ENCODE results near the gene RALGPS1. TPM values are rescaled to one million over a fixed set of nuclear protein-coding genes. Genes with fewer than 3 reads are reported as not detected.

RALGPS1 gene
- polyA plus RNA-seq, 1 donor from 2014 or later, result 8.0 TPM

DNA sequence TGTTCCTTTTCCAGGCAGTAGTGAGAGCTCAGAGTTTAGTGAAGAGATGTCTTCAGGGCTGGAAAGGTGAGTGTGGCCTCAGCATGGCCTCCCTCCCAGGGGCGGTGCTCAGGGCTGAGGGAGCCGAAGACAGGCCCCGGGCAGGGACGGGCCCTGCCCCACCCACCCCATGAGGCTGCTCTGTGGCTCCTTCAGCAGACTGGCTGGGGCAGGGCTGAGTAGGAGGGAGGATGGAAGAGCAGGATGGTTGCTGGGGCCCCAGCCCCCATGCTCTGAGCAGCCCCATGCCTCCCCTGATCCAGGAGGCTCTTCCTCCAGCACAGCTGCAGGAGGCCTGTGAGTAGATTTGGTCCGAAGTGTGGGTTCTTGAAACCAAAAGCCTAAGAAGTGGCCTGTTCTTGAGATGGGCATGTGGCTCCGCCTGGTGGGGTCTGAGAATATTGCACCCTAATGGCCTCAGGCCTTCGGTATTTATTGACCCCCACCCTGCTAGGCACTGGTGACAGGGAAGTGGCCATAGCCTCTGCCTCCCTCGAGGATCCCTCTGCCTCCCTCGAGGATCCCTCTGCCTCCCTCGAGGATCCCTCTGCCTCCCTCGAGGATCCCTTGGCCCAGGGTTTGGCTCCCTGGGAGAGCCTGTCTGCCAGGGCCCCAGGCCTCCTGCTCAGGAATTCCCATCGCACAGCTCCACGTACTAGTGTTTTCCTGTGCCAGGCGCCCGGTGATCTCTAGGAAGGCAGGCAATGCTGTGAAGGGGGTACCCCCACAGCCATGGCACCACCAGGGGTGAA lies 284.6 kb downstream of the RALGPS1 start:
- Mint-ChIP-seq H3K4me3 (no peak overlapping the region), H3K27me3 (no peaks in the 10 kb centered on the region), H3K4me1 (peaks cover 0 to 2% (median 2%) of the 10 kb centered on the region in 3 donors), H3K36me3 (peaks cover 8% of the 10 kb centered on the region), H3K27ac (no peak overlapping the region), H3K9me3 (no peaks in the 10 kb centered on the region)

DNA sequence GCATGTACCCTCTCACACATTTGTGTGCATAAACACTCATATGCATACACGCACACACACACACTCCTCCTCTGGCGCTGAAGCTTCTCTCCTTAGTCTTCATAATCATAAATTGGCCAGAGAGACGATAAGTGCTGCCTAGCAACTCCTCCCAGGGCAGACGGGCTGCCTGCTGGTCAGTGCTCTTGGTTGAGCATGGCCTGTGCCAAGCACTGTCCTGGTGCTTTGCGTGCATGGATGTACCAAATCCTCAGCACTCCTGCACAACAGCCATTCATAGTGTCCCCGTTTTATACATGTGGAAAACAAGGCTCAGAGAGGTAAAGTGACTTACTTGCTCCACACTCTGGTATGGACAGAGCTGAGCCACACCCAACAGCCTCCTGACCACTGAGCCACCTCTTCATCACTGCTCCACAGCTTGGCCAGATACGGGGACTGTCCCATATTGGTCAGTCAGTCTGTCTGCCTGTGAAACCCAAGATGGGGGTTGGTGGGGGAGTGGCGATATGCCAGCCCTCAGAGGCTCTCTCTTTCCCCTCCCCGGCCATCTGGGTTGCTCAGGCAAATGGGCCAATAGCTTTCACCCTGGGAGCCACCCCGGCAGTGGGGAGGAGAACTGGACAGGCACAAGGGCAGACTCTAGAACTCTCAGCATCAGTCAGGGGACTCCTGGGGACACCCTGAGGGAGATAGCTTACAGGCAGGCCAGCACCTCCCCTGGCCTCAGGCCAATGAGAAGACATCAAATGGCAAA lies 285.7 kb downstream of the RALGPS1 start:
- Mint-ChIP-seq H3K27me3 (no peaks in the 10 kb centered on the region), H3K36me3 (peaks cover 5% of the 10 kb centered on the region), H3K27ac (no peak overlapping the region), H3K9me3 (no peaks in the 10 kb centered on the region), H3K4me3 (no peak overlapping the region), H3K4me1 (peaks cover 0 to 2% (median 2%) of the 10 kb centered on the region in 3 donors)

DNA sequence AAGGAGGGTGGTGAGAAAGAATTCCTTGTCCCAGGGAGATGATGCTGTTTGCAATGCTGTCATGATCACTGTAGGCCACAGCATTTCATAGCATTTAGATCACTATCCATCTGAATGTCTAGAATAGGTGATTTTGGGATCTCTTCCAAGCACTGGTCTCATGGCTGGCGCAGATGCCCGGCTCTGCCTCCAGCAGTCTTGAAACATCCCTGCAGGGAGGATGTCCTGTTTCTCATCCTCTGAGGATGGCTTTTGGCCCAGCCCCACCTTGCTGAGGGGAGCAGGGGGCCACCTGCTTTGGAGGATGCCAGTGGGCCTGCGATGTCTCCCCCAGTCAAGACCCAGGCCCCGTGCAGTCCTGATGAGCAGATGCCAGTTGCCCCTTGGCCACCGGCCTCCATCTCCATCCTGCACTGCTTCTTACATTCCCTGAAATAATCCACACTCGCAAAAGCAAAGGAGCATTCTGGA lies 286.5 kb downstream of the RALGPS1 start:
- Mint-ChIP-seq H3K27ac (peak overlapping the region in 1 of 3 donors; percentile 89), H3K36me3 (peaks cover 5% of the 10 kb centered on the region), H3K9me3 (no peaks in the 10 kb centered on the region), H3K27me3 (no peaks in the 10 kb centered on the region), H3K4me1 (peaks cover 0 to 2% (median 2%) of the 10 kb centered on the region in 3 donors), H3K4me3 (no peak overlapping the region)

GRCh38 chr9:127201731-127202130 lies 287.1 kb downstream of the RALGPS1 start:
- no peak overlapping the region for H3K4me3 Mint-ChIP-seq

DNA sequence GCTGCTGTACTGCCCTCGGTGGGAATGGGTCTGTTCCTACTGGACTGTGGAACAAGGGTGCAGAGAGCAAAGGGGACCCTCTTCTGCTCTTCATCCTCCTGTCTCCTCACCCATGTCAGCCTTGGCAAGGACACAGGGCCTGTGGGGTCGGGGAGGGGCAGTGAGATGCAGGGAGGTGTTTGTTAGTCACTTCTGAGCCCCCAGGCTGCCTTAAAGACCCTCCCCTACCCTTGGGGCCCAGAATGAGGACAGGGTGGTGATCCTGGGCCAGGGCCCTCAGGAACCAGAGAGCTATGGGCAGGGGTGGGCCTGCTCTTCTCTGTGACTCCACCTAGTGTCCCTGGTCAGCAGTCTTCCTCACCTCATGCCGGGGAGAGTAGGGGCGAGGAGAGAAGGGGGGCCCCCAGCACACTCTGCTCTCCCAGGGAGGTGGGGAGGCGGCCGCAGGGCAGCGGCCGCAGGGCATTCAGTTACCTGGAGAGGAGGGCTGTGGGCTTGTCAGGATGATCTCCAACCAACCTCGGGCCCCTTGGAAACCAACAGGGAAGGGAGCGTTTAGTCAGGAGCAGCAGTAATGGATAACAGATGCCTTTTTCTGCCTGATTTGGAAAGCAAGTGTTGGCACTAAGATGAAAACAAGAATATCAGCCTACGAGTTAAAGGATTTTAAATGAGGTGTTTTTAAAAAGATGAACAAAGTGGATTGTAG lies 288.0 kb downstream of the RALGPS1 start:
- Mint-ChIP-seq H3K36me3 (peaks cover 5% of the 10 kb centered on the region), H3K4me1 (peaks cover 0 to 2% (median 2%) of the 10 kb centered on the region in 3 donors), H3K27me3 (no peaks in the 10 kb centered on the region), H3K9me3 (no peaks in the 10 kb centered on the region), H3K27ac (no peak overlapping the region), H3K4me3 (no peak overlapping the region)

More at GRCh38 chr9:127201731-127202130, 287.1 kb downstream of the RALGPS1 start:
- H3K9me3 Mint-ChIP-seq, result no peaks in the 10 kb centered on the region
- H3K4me1 Mint-ChIP-seq, result peaks cover 0 to 2% (median 2%) of the 10 kb centered on the region in 3 donors
- H3K27ac Mint-ChIP-seq, result peak overlapping the region in 1 of 3 donors; percentile 1
- no peaks in the 10 kb centered on the region for H3K27me3 Mint-ChIP-seq
- H3K36me3 Mint-ChIP-seq, result peaks cover 5% of the 10 kb centered on the region

DNA sequence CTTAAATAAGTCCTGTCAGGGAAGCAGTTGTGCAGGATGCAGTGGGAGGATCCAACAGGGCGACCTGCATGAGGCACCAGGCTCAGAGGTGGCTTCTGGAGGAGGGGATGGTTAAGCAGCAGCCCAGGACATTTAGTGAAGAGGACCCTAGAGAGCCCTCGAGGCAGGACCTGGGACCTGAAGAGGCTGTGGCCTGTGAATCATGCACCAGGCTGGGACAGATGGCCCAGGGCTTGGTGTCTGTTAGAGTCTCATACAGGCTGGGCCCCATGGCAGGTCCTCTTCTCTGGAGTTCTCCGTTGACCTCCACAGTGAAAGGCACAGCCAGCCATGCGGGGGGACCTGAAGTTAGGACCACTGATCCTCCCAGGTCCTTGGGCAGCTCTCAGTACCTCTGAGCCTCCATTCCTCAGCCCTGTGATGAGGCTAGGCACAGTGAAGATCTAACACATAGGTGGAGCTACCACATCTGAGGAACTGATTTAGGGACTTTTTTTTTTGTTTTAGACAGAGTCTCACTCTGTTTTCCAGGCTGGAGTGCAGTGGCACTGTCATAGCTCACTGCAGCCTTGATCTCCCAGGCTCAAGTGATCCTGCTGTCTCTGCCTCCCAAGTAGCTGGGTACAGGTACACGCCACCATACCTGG lies 289.2 kb downstream of the RALGPS1 start:
- no peak overlapping the region for H3K4me3 Mint-ChIP-seq
- H3K4me1 Mint-ChIP-seq, result peaks cover 0 to 2% (median 2%) of the 10 kb centered on the region in 3 donors
- no peaks in the 10 kb centered on the region for H3K9me3 Mint-ChIP-seq
- H3K27ac Mint-ChIP-seq, result peak overlapping the region in 1 of 3 donors; percentile 62
- H3K36me3 Mint-ChIP-seq, result peaks cover 5% of the 10 kb centered on the region
- H3K27me3 Mint-ChIP-seq, result no peaks in the 10 kb centered on the region

DNA sequence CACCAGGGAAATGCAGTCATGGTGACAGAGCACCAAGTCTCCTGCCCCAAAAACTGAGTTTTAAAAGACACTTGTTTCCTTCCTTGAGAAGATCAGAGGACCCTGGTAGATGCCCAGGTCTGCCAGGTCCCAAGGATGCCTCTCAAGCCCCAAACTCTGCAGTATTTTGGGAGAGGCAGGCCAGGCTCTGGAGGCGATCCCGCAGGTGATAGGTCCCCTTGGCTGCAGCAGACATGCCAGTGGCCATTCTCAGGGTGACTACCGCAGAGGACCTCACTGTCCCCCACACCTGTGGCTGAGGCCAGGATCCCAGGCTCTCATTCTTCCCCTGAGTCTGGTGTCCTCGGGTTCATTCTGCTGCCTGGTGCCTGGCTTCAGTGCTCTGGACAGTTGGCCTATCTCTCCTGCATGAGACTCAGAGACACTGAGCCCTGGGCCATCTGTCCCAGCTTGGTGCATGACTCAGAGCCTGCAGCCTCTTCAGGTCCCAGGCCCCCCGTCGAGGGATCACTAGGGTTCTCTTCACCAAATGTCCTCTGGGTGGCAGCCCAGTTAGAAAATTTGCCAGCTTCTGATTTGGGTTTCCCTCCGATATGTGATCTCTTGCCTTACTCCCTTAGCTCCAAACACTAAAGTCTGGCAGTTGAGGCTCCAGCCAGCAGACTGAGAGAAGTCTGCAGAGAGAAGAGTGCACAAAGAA lies 290.3 kb downstream of the RALGPS1 start:
- Mint-ChIP-seq H3K27me3 (no peaks in the 10 kb centered on the region), H3K4me1 (no peaks in the 10 kb centered on the region), H3K27ac (no peak overlapping the region), H3K9me3 (no peaks in the 10 kb centered on the region), H3K36me3 (peaks cover 5% of the 10 kb centered on the region), H3K4me3 (no peak overlapping the region)

DNA sequence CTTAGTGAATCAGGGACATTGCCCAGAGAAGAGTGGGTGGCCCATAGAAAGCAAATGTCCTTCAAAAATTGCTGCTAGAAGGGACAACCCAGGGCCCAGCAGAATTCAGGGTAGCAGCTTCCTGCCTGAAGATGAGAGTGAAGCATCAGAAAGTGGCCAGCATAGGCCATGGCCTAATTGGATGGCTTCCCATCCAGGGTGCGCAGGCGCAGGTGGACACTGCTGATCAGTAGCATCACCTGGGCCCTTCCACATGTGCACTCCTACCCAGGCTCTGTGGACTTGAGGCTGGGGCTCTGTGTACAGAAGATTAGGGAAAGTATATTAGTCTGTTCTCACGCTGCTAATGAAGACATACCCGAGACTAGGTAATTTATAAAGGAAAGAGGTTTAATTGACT lies 291.4 kb downstream of the RALGPS1 start:
- H3K4me1 Mint-ChIP-seq, result no peaks in the 10 kb centered on the region
- H3K9me3 Mint-ChIP-seq, result no peaks in the 10 kb centered on the region
- H3K4me3 Mint-ChIP-seq, result no peak overlapping the region
- H3K27ac Mint-ChIP-seq, result no peak overlapping the region
- no peaks in the 10 kb centered on the region for H3K27me3 Mint-ChIP-seq
- peaks cover 5% of the 10 kb centered on the region for H3K36me3 Mint-ChIP-seq

DNA sequence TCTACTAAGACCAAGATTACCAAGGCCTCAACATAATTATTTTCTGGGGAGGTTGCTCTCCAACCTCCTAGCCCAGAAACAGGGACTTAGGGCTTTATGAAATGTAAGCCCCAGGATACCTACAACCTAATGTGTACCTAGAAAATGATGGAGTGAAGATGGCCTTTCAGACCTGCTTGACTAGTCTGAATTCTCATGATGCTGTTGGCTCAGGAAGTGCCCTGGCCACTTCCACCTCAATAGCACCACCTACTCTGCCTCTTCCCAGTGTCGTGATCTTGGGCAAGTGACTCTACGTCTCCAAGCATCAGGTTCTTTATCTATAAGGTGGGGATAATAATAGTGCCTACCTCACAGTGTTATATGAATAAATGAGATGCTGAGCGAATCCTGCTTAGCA lies 292.1 kb downstream of the RALGPS1 start:
- peaks cover 5% of the 10 kb centered on the region for H3K36me3 Mint-ChIP-seq
- no peak overlapping the region for H3K4me3 Mint-ChIP-seq
- no peaks in the 10 kb centered on the region for H3K27me3 Mint-ChIP-seq
- H3K27ac Mint-ChIP-seq, result no peak overlapping the region
- no peaks in the 10 kb centered on the region for H3K4me1 Mint-ChIP-seq
- H3K9me3 Mint-ChIP-seq, result no peaks in the 10 kb centered on the region

DNA sequence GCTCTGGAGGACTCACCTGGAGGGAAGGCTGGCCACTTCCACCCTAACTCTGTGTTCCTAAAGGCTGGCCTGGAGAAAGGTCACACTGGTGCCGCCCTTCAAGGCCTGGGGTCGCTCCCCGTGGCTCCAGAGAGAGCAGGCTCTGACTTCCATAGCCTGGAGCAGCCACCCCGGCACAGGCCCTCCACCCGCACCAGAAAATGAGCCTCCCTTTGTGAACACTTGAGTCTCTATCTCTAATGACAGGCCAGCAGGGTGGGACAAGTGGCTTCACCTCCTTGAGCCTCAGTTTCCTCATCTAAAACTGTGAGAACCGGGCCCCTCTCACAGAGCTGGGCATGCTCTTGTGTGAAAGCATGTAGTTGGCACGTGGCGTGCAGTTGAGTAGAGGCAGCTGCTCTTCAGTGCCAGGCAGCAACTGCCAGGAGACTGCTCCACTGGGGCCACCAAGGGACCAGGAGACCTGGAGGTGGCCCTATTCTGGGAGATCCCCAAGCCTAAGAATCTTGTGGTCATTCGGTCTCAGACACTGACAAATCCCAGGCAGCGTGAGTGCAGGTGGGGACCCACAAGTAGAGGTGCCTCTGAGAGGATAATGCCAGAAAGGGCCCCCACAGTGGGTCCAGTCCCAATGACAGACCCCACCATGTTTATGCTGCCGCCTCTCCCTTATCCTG lies 293.3 kb downstream of the RALGPS1 start:
- Mint-ChIP-seq H3K4me3 (no peak overlapping the region), H3K27ac (no peak overlapping the region), H3K4me1 (no peaks in the 10 kb centered on the region), H3K9me3 (no peaks in the 10 kb centered on the region), H3K36me3 (peaks cover 5% of the 10 kb centered on the region), H3K27me3 (no peaks in the 10 kb centered on the region)

DNA sequence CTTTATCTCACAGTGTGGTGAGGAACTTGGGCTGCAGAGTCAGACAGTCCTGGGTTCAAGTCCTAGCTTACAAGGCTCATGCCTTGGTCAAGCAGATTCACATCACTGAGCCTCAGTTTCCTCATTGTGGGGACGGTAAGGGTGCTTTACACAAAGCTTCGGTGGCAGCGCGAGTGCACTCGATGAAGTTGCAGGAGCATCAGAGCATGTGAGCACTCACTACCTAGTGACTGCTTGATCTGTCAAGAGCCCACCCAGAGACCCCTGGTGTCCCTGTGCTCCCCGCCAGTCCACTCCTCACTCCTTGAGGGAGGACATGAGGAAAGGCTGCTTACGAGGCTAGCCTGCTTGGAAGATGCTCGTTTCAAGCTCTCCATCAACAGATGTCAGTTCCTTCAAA lies 293.8 kb downstream of the RALGPS1 start:
- no peak overlapping the region for H3K27ac Mint-ChIP-seq

GRCh38 chr9:127209220-127209619 lies 294.6 kb downstream of the RALGPS1 start:
- Mint-ChIP-seq H3K27ac (no peak overlapping the region), H3K27me3 (no peaks in the 10 kb centered on the region), H3K9me3 (no peaks in the 10 kb centered on the region), H3K4me1 (no peaks in the 10 kb centered on the region), H3K36me3 (no peaks in the 10 kb centered on the region), H3K4me3 (no peak overlapping the region)

More for the DNA sequence above, 293.8 kb downstream of the RALGPS1 start:
- Mint-ChIP-seq H3K36me3 (peaks cover 4% of the 10 kb centered on the region), H3K4me1 (no peaks in the 10 kb centered on the region), H3K27me3 (no peaks in the 10 kb centered on the region), H3K9me3 (no peaks in the 10 kb centered on the region), H3K4me3 (no peak overlapping the region)

GRCh38 chr9:127209948-127210640 lies 295.5 kb downstream of the RALGPS1 start:
- H3K27ac Mint-ChIP-seq, result peak overlapping the region in 1 of 3 donors; percentile 77
- no peaks in the 10 kb centered on the region for H3K9me3 Mint-ChIP-seq
- no peaks in the 10 kb centered on the region for H3K36me3 Mint-ChIP-seq
- H3K4me1 Mint-ChIP-seq, result peaks cover 0 to 4% (median 0%) of the 10 kb centered on the region in 3 donors
- no peak overlapping the region for H3K4me3 Mint-ChIP-seq
- H3K27me3 Mint-ChIP-seq, result no peaks in the 10 kb centered on the region
